ENCODE measurements around the gene FABP7. TPM values are rescaled to one million over a fixed set of nuclear protein-coding genes. Genes with fewer than 3 reads are reported as not detected.

The FABP7 gene
- total RNA-seq, 3 donors from 2014 or later, result not detected

GRCh38 chr6:122778302-122778701 is 1.2 kb upstream of the FABP7 start:
- Histone ChIP-seq H3K4me1 (ENCODE audit: low read depth) (peaks cover 3% of the 10 kb centered on the region), H3K36me3 (ENCODE audit: low read depth) (no peaks in the 10 kb centered on the region), H3K4me3 (no peak overlapping the region), H3K9me3 (no peaks in the 10 kb centered on the region)
- ATAC-seq, result no peak
- no peak for DNase-seq
- intact Hi-C loops (cut with DNase I, micrococcal nuclease), result no loop called here
- no peak for TF ChIP-seq CTCF (IDR thresholded peaks at IDR 0.05)

GRCh38 chr6:122778985-122779661 is 393 bp upstream of the FABP7 start:
- H3K9me3 ChIP-seq, result no peaks in the 10 kb centered on the region
- no peak for TF ChIP-seq CTCF (IDR thresholded peaks at IDR 0.05)
- no peaks in the 10 kb centered on the region for H3K36me3 ChIP-seq (ENCODE audit: low read depth)
- no peak overlapping the region for H3K4me3 ChIP-seq
- intact Hi-C loops (cut with DNase I, micrococcal nuclease), result no loop called here
- no peaks in the 10 kb centered on the region for H3K4me1 ChIP-seq (ENCODE audit: low read depth)
- DNase-seq, result no peak
- ATAC-seq, result no peak

- H3K9me3 ChIP-seq, result no peaks in the 10 kb centered on the region
- ATAC-seq (no peak), DNase-seq (no peak)
- H3K36me3 ChIP-seq (ENCODE audit: low read depth), result no peaks in the 10 kb centered on the region
- intact Hi-C loops (cut with DNase I, micrococcal nuclease), result no loop called here
- H3K4me3 ChIP-seq, result no peak overlapping the region
- H3K4me1 ChIP-seq (ENCODE audit: low read depth), result no peaks in the 10 kb centered on the region
- TF ChIP-seq CTCF (IDR thresholded peaks at IDR 0.05), result no peak
These were observed 598 bp downstream of the FABP7 start for GRCh38 chr6:122780114-122780513.

- no peaks in the 10 kb centered on the region for H3K4me1 ChIP-seq (ENCODE audit: low read depth)
- H3K9me3 ChIP-seq, result no peaks in the 10 kb centered on the region
- H3K4me3 ChIP-seq, result no peak overlapping the region
- TF ChIP-seq CTCF (IDR thresholded peaks at IDR 0.05), result no peak
- DNase-seq (no peak), ATAC-seq (no peak)
- no peaks in the 10 kb centered on the region for H3K36me3 ChIP-seq (ENCODE audit: low read depth)
- intact Hi-C loops (cut with DNase I, micrococcal nuclease), result no loop called here
These were observed 2.2 kb downstream of the FABP7 start for GRCh38 chr6:122781716-122782115.

- Histone ChIP-seq H3K36me3 (ENCODE audit: low read depth) (no peaks in the 10 kb centered on the region), H3K9me3 (no peaks in the 10 kb centered on the region), H3K4me1 (ENCODE audit: low read depth) (peaks cover 3% of the 10 kb centered on the region), H3K4me3 (no peak overlapping the region)
- ATAC-seq (no peak), DNase-seq (no peak)
- TF ChIP-seq CTCF (IDR thresholded peaks at IDR 0.05), result no peak
- intact Hi-C loops (cut with DNase I, micrococcal nuclease), result no loop called here
These were observed 3.9 kb downstream of the FABP7 start for GRCh38 chr6:122783401-122783800.

- no peak for ATAC-seq
- no peak for DNase-seq
- H3K4me1 ChIP-seq (ENCODE audit: low read depth), result peaks cover 7% of the 10 kb centered on the region
- intact Hi-C loops (cut with DNase I, micrococcal nuclease), result no loop called here
- no peak overlapping the region for H3K4me3 ChIP-seq
- no peaks in the 10 kb centered on the region for H3K9me3 ChIP-seq
- no peaks in the 10 kb centered on the region for H3K36me3 ChIP-seq (ENCODE audit: low read depth)
- TF ChIP-seq CTCF (IDR thresholded peaks at IDR 0.05), result no peak
These were observed 6.4 kb downstream of the FABP7 start for GRCh38 chr6:122785891-122786290.

Data from mucosa of descending colon (tissue), 3 donors.